ENCODE measurements around the gene ZNF670. TPM values are rescaled to one million over a fixed set of nuclear protein-coding genes. Genes with fewer than 3 reads are reported as not detected.

ZNF670 gene
- polyA plus RNA-seq, 1 of the 3 experiments (the other 2 are of a cell fraction): 0.84 TPM

- ChIA-PET CTCF (interaction anchor here (1.1 kb wide), 1 partner anchor 104 kb away, joined by 4 read pairs; the partner anchor contains the start of gene ZNF695), POLR2A (interaction anchor here (1.2 to 1.4 kb wide), 3 partner anchors 33 to 180 kb away, joined by 6 to 9 read pairs (median 8); partner anchors contain the start of genes AHCTF1 and ZNF670)
- Histone ChIP-seq H3K9me2 (no peaks in the 10 kb centered on the region), H3K9ac (peak overlapping the region; percentile 71), H3K4me3 (ENCODE audit: low read depth in 2 of 2, low read length in 1 of 2) (peak overlapping the region; percentile 68 to 71), H2AFZ (ENCODE audit: low read depth) (peak overlapping the region; percentile 91; the same call in 1 of the 2 replicates), H3K27me3 (ENCODE audit: insufficient read depth) (no peaks in the 10 kb centered on the region), H3F3A (replicated peaks; ENCODE audit: insufficient read depth) (peaks cover 9% of the 10 kb centered on the region), H3K9me3 (no peaks in the 10 kb centered on the region), H4K20me1 (ENCODE audit: insufficient read depth) (no peaks in the 10 kb centered on the region), H3K4me2 (peak overlapping the region; percentile 86), H3K36me3 (replicated peaks in 1 of 2; ENCODE audit: control insufficient read depth in 1 of 2, insufficient read depth in 2 of 2, low read length in 1 of 2) (no peaks in the 10 kb centered on the region), H3K4me1 (ENCODE audit: control insufficient read depth in 1 of 2, insufficient read depth in 2 of 2, low read depth in 1 of 2, low read length in 1 of 2) (peaks cover 0 to 22% of the 10 kb centered on the region in 2 experiments; a peak in 1 of 4 replicates), H3K27ac (ENCODE audit: low read depth in 2 of 2, low read length in 1 of 2) (peak overlapping the region in 1 of 2 experiments; percentile 83; a peak in 3 of 4 replicates), H3K79me2 (ENCODE audit: insufficient read depth) (no peaks in the 10 kb centered on the region)
- TF ChIP-seq EP300 (IDR thresholded peaks at IDR 0.05; ENCODE audit: borderline replicate concordance in 1 of 2, low read depth in 1 of 2, low read length in 1 of 2) (no peak), TAF1 (IDR thresholded peaks at IDR 0.05; ENCODE audit: borderline replicate concordance, low read depth, low read length) (peak; percentile 55; the same call in 1 of the 2 replicates), MXI1 (IDR thresholded peaks at IDR 0.05; ENCODE audit: low read depth, low read length) (peak; percentile 83; the same call in 1 of the 2 replicates), ELF1 (IDR thresholded peaks at IDR 0.05) (peak; percentile 51; the same call in 1 of the 2 replicates), GABPA (IDR thresholded peaks at IDR 0.05; ENCODE audit: low read depth) (peak; percentile 54), MAX (IDR thresholded peaks at IDR 0.05; ENCODE audit: low read depth) (peak; percentile 86; the same call in 1 of the 2 replicates), CTCF (IDR thresholded peaks at IDR 0.05) (no peak), RFX5 (IDR thresholded peaks at IDR 0.05; ENCODE audit: low read length) (no peak), POLR2AphosphoS5 (IDR thresholded peaks at IDR 0.05; ENCODE audit: low read depth, low read length) (peak; percentile 56; the same call in 1 of the 2 replicates)
- peak; percentile 93 for DNase-seq
- no CpG with 5 or more reads among the region's 78 CpGs for WGBS (ENCODE audit: low lambda C conversion rate)
These were observed 33.3 kb upstream of the ZNF670 start for GRCh38 chr1:247111700-247112478.

GRCh38 chr1:247111259-247111699 lies 32.7 kb upstream of the ZNF670 start:
- Histone ChIP-seq H3K4me2 (peak overlapping the region; percentile 86), H4K20me1 (ENCODE audit: insufficient read depth) (no peaks in the 10 kb centered on the region), H3K27ac (ENCODE audit: low read depth in 2 of 2, low read length in 1 of 2) (peak overlapping the region in 1 of 2 experiments; percentile 83; a peak in 2 of 4 replicates), H3K9me2 (no peaks in the 10 kb centered on the region), H3K4me3 (ENCODE audit: low read depth in 2 of 2, low read length in 1 of 2) (peak overlapping the region; percentile 68 to 71), H2AFZ (ENCODE audit: low read depth) (peak overlapping the region; percentile 91), H3F3A (replicated peaks; ENCODE audit: insufficient read depth) (peaks cover 9% of the 10 kb centered on the region), H3K9ac (peak overlapping the region; percentile 71), H3K79me2 (ENCODE audit: insufficient read depth) (no peaks in the 10 kb centered on the region), H3K27me3 (ENCODE audit: insufficient read depth) (no peaks in the 10 kb centered on the region), H3K9me3 (no peaks in the 10 kb centered on the region), H3K4me1 (ENCODE audit: control insufficient read depth in 1 of 2, insufficient read depth in 2 of 2, low read depth in 1 of 2, low read length in 1 of 2) (peaks cover 0 to 22% of the 10 kb centered on the region in 2 experiments; a peak in 1 of 4 replicates), H3K36me3 (replicated peaks in 1 of 2; ENCODE audit: control insufficient read depth in 1 of 2, insufficient read depth in 2 of 2, low read length in 1 of 2) (no peaks in the 10 kb centered on the region)
- 0 out of 2 replicates have a peak, but pooled peaks have one; percentile 35 for TF ChIP-seq MXI1 (IDR thresholded peaks at IDR 0.05; ENCODE audit: low read depth, low read length)
- no peak for TF ChIP-seq RXRA (IDR thresholded peaks at IDR 0.05; ENCODE audit: borderline replicate concordance, low read depth)
- no peak for TF ChIP-seq MAX (IDR thresholded peaks at IDR 0.05; ENCODE audit: low read depth)
- no peak for TF ChIP-seq IRF3 (IDR thresholded peaks at IDR 0.05; ENCODE audit: low read depth, low read length)
- TF ChIP-seq EP300 (IDR thresholded peaks at IDR 0.05; ENCODE audit: borderline replicate concordance in 1 of 2, low read depth in 1 of 2, low read length in 1 of 2): no peak
- no peak for TF ChIP-seq SMC3 (IDR thresholded peaks at IDR 0.05; ENCODE audit: low read depth, low read length)
- DNase-seq: peak; percentile 83
- POLR2A ChIA-PET: interaction anchor here (1.2 to 1.4 kb wide), 3 partner anchors 33 to 179 kb away, joined by 6 to 9 read pairs (median 8); partner anchors contain the start of genes AHCTF1 and ZNF670
- WGBS (ENCODE audit: low lambda C conversion rate): 7% methylated on average over 16 of the region's 62 CpGs
- CTCF ChIA-PET: interaction anchor here (1.1 kb wide), 1 partner anchor 104 kb away, joined by 4 read pairs; the partner anchor contains the start of gene ZNF695

Measured in SK-N-SH (cell line).